Astrocyte (in vitro differentiated cells and primary cell): ENCODE data around the gene EPHA6. TPM values are rescaled to one million over a fixed set of nuclear protein-coding genes. Genes with fewer than 3 reads are reported as not detected.

Source experiments
- DNase-seq: peaks from one replicate; pipeline ENCODE4 v3.0.0-alpha.2; 2010; ENCODE audit warnings: low read depth
- FAIRE-seq: peaks from 2 replicates; lab custom pipeline; 2011; peaks lifted over from hg19 to GRCh38; lab: Jason Lieb, UNC
- H2AFZ ChIP-seq: 2 replicates; pipeline ENCODE4 v1.6.0; 2012; ENCODE audit warnings: low read depth, low read length, inconsistent platforms
- H3K27ac ChIP-seq: 2 replicates; pipeline ENCODE4 v1.5.1; 2011; ENCODE audit warnings: low read depth, low read length, inconsistent platforms
- H3K27me3 ChIP-seq: 2 replicates; pipeline ENCODE4 v1.6.0; 2011; ENCODE audit warnings: low read length, inconsistent platforms; ENCODE audit not compliant: insufficient read depth
- H3K36me3 ChIP-seq: 2 replicates; pipeline ENCODE4 v1.5.1; 2011; ENCODE audit warnings: low read length, inconsistent platforms; ENCODE audit not compliant: insufficient read depth
- H3K4me1 ChIP-seq: 2 replicates; pipeline ENCODE4 v1.5.1; 2011; ENCODE audit warnings: low read length, inconsistent platforms; ENCODE audit not compliant: insufficient read depth
- H3K4me2 ChIP-seq: 2 replicates; pipeline ENCODE4 v1.6.0; 2012; ENCODE audit warnings: low read length, inconsistent platforms
- H3K4me3 ChIP-seq: 2 replicates; pipeline ENCODE4 v1.5.1; 2011; ENCODE audit warnings: low read depth, mild to moderate bottlenecking, low read length, inconsistent platforms; ENCODE audit not compliant: insufficient read depth
- H3K79me2 ChIP-seq: 2 replicates; pipeline ENCODE4 v1.6.0; 2012; ENCODE audit warnings: mild to moderate bottlenecking, low read length, inconsistent platforms; ENCODE audit not compliant: insufficient read depth
- H3K9ac ChIP-seq: 2 replicates; pipeline ENCODE4 v1.6.0; 2012; ENCODE audit warnings: mild to moderate bottlenecking, low read length, inconsistent platforms
- H3K9me3 ChIP-seq: 2 replicates; pipeline ENCODE4 v1.5.1; 2012; ENCODE audit warnings: low read depth, mild to moderate bottlenecking, low read length, inconsistent platforms; ENCODE audit not compliant: insufficient read depth
- H4K20me1 ChIP-seq: 2 replicates; pipeline ENCODE4 v1.6.0; 2012; ENCODE audit warnings: low read length, inconsistent platforms; ENCODE audit not compliant: insufficient read depth
- H3K27ac Mint-ChIP-seq: one replicate; pipeline ENCODE4 v1.8.0; 2021; ENCODE audit warnings: mild to moderate bottlenecking, mixed read lengths; ENCODE audit not compliant: unreplicated experiment
- H3K27me3 Mint-ChIP-seq: one replicate; pipeline ENCODE4 v1.8.0; 2021; ENCODE audit warnings: low read depth, mixed read lengths; ENCODE audit not compliant: unreplicated experiment
- H3K36me3 Mint-ChIP-seq: one replicate; pipeline ENCODE4 v1.8.0; 2021; ENCODE audit warnings: low read depth, mixed read lengths; ENCODE audit not compliant: unreplicated experiment
- H3K4me1 Mint-ChIP-seq: one replicate; pipeline ENCODE4 v1.8.0; 2021; ENCODE audit warnings: low read depth, mixed read lengths; ENCODE audit not compliant: unreplicated experiment
- H3K4me3 Mint-ChIP-seq: one replicate; pipeline ENCODE4 v1.8.0; 2021; ENCODE audit warnings: mild to moderate bottlenecking, moderate library complexity, mixed read lengths; ENCODE audit not compliant: unreplicated experiment
- H3K9me3 Mint-ChIP-seq: one replicate; pipeline ENCODE4 v1.8.0; 2021; ENCODE audit warnings: mild to moderate bottlenecking, mixed read lengths; ENCODE audit not compliant: unreplicated experiment
- EZH2 ChIP-seq: IDR thresholded peaks from 2 replicates; pipeline ENCODE4 v1.6.1; 2012; ENCODE audit warnings: mild to moderate bottlenecking, low read length, inconsistent platforms; ENCODE audit not compliant: insufficient read depth
- total RNA-seq: library from RNA; stranded (reverse); gene quantifications from 2 replicates; pipeline ENCODE4 v1.2.1, GENCODE V29; 2021
- TF ChIP-seq, protein P1 (sequence below): IDR thresholded peaks from 2 replicates; pipeline ENCODE4 v1.5.1; 2011; ENCODE audit warnings: low read depth, mild to moderate bottlenecking, inconsistent platforms, low read length, moderate library complexity; ENCODE audit not compliant: insufficient read depth

Gene EPHA6
- total RNA-seq, 1 donor from 2014 or later, result 1.7 TPM

- Histone ChIP-seq H2AFZ (no peak overlapping the region), H3K9ac (no peak overlapping the region), H3K9me3 (peaks cover 4% of the 10 kb centered on the region), H3K27ac (no peak overlapping the region), H3K79me2 (no peaks in the 10 kb centered on the region), H3K4me3 (no peak overlapping the region), H3K4me2 (no peak overlapping the region), H4K20me1 (no peaks in the 10 kb centered on the region), H3K27me3 (no peaks in the 10 kb centered on the region), H3K36me3 (no peaks in the 10 kb centered on the region), H3K4me1 (no peaks in the 10 kb centered on the region)
- Mint-ChIP-seq H3K36me3 (no peaks in the 10 kb centered on the region), H3K9me3 (no peaks in the 10 kb centered on the region), H3K4me3 (no peak overlapping the region), H3K27ac (no peak overlapping the region), H3K4me1 (peaks cover 3% of the 10 kb centered on the region), H3K27me3 (no peaks in the 10 kb centered on the region)
- FAIRE-seq, result no peak
- TF ChIP-seq, protein P1, sequence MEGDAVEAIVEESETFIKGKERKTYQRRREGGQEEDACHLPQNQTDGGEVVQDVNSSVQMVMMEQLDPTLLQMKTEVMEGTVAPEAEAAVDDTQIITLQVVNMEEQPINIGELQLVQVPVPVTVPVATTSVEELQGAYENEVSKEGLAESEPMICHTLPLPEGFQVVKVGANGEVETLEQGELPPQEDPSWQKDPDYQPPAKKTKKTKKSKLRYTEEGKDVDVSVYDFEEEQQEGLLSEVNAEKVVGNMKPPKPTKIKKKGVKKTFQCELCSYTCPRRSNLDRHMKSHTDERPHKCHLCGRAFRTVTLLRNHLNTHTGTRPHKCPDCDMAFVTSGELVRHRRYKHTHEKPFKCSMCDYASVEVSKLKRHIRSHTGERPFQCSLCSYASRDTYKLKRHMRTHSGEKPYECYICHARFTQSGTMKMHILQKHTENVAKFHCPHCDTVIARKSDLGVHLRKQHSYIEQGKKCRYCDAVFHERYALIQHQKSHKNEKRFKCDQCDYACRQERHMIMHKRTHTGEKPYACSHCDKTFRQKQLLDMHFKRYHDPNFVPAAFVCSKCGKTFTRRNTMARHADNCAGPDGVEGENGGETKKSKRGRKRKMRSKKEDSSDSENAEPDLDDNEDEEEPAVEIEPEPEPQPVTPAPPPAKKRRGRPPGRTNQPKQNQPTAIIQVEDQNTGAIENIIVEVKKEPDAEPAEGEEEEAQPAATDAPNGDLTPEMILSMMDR, result no peak
- no peak for TF ChIP-seq EZH2
- no peak for DNase-seq
Measured at GRCh38 chr3:97057365-97057764, 243.0 kb downstream of the EPHA6 start.

DNA sequence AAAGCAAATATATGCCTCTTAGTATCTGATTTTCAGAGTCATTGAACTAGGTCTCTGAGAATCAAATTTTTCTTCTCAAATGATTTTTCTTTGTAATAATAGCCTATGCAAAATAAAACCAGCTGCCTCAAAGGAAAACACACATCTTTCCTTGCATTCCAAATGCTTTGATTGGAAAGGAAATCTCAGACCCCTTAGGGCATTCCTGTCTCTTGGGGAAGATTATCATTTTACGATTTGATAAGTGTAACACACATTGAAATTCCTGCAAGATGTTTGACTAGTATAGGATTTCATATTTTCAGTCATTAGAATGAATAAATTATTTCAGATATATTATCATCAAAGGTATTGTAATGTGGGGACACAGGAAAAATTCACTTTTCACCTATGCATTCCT lies 244.8 kb downstream of the EPHA6 start:
- no peaks in the 10 kb centered on the region for H3K9me3 ChIP-seq
- H3K79me2 ChIP-seq, result no peaks in the 10 kb centered on the region
- H3K9ac ChIP-seq, result no peak overlapping the region
- no peaks in the 10 kb centered on the region for H3K4me1 ChIP-seq
- H3K36me3 ChIP-seq, result no peaks in the 10 kb centered on the region
- FAIRE-seq, result no peak
- Mint-ChIP-seq H3K27ac (no peak overlapping the region), H3K36me3 (no peaks in the 10 kb centered on the region), H3K27me3 (no peaks in the 10 kb centered on the region), H3K4me1 (peaks cover 3% of the 10 kb centered on the region), H3K4me3 (no peak overlapping the region), H3K9me3 (no peaks in the 10 kb centered on the region)
- DNase-seq, result no peak
- no peak overlapping the region for H3K27ac ChIP-seq
- no peak overlapping the region for H3K4me2 ChIP-seq
- no peaks in the 10 kb centered on the region for H3K27me3 ChIP-seq
- no peak overlapping the region for H3K4me3 ChIP-seq
- TF ChIP-seq, protein P1, result no peak
- TF ChIP-seq EZH2, result no peak
- H2AFZ ChIP-seq, result no peak overlapping the region
- no peaks in the 10 kb centered on the region for H4K20me1 ChIP-seq

GRCh38 chr3:97066531-97066930 lies 252.1 kb downstream of the EPHA6 start:
- no peak for DNase-seq
- no peaks in the 10 kb centered on the region for H3K27me3 Mint-ChIP-seq
- H3K9ac ChIP-seq, result no peak overlapping the region
- no peak overlapping the region for H3K4me3 ChIP-seq
- no peak overlapping the region for H2AFZ ChIP-seq
- no peak overlapping the region for H3K4me2 ChIP-seq
- H3K4me1 ChIP-seq, result no peaks in the 10 kb centered on the region
- no peak for TF ChIP-seq EZH2
- TF ChIP-seq, protein P1, result no peak
- no peak for FAIRE-seq
- no peak overlapping the region for H3K4me3 Mint-ChIP-seq
- H3K79me2 ChIP-seq, result no peaks in the 10 kb centered on the region
- no peaks in the 10 kb centered on the region for H3K36me3 ChIP-seq
- no peaks in the 10 kb centered on the region for H4K20me1 ChIP-seq
- no peak overlapping the region for H3K27ac ChIP-seq
- H3K36me3 Mint-ChIP-seq, result no peaks in the 10 kb centered on the region
- H3K27me3 ChIP-seq, result no peaks in the 10 kb centered on the region
- H3K9me3 ChIP-seq, result no peaks in the 10 kb centered on the region
- H3K27ac Mint-ChIP-seq, result no peak overlapping the region
- no peaks in the 10 kb centered on the region for H3K9me3 Mint-ChIP-seq
- H3K4me1 Mint-ChIP-seq, result no peaks in the 10 kb centered on the region
